MM.1S (cell line): ENCODE data around the gene BAIAP2L2.

ENCODE experiments used
- CTCF ChIP-seq: fragments of 300-600 bp; sonication (generic); IDR thresholded peaks from 2 replicates; pipeline ENCODE4 v1.5.1; 2016; ENCODE audit warnings: antibody characterized with exemption, low read length, mixed read lengths
- EZH2phosphoT487 ChIP-seq: fragments of 300-600 bp; sonication (generic); IDR thresholded peaks from 2 replicates; pipeline ENCODE4 v1.6.1; 2018; ENCODE audit warnings: antibody characterized with exemption, low read length

GRCh38 chr22:38122616-38123015, 12.1 kb upstream of the BAIAP2L2 start:
- TF ChIP-seq CTCF, result no peak
- TF ChIP-seq EZH2phosphoT487, result no peak
